Mucosa of rectum (tissue), 2 donors: ENCODE data around the gene RSAD2.
A peak's percentile ranks its signal among the peaks of the same experiment; 100 is the strongest.
"Not testable (repeated sequence)": the region's sequence is repeated elsewhere in the genome, so short reads cannot be mapped to it uniquely, and the experiment has no call there.

Source experiments
- H3K27ac ChIP-seq, 2 donors: one replicate each; pipeline ENCODE4 v1.7.0; 2013; ENCODE audit warnings: inconsistent platforms in 2 of 2, low read depth in 2 of 2, low read length in 2 of 2
- H3K27me3 ChIP-seq, 2 donors: one replicate each; pipeline ENCODE4 v1.7.0; 2013; ENCODE audit warnings: low read length in 2 of 2; ENCODE audit not compliant: control insufficient read depth in 2 of 2, insufficient read depth in 2 of 2
- H3K36me3 ChIP-seq, 2 donors: one replicate each; pipeline ENCODE4 v1.7.0; 2013; ENCODE audit warnings: low read length in 2 of 2; ENCODE audit not compliant: control insufficient read depth in 2 of 2, insufficient read depth in 2 of 2
- H3K4me1 ChIP-seq, 2 donors: one replicate each; pipeline ENCODE4 v1.7.0; 2013; ENCODE audit warnings: low read length in 2 of 2, mild to moderate bottlenecking in 1 of 2; ENCODE audit not compliant: control insufficient read depth in 2 of 2, insufficient read depth in 2 of 2
- H3K4me3 ChIP-seq, 2 donors: one replicate each; pipeline ENCODE4 v1.7.0; 2013; ENCODE audit warnings: low read length in 2 of 2
- H3K9ac ChIP-seq, 2 donors: one replicate each; pipeline ENCODE4 v1.7.0; 2013; ENCODE audit warnings: low read length in 2 of 2, low read depth in 1 of 2, mild to moderate bottlenecking in 1 of 2
- H3K9me3 ChIP-seq, 2 donors: one replicate each; pipeline ENCODE4 v1.7.0; 2013; ENCODE audit warnings: low read length in 2 of 2; ENCODE audit not compliant: control insufficient read depth in 2 of 2
- donor health status: healthy.
- donor health status: Normal muscosa, but diverticular disease.

RSAD2 gene

DNA sequence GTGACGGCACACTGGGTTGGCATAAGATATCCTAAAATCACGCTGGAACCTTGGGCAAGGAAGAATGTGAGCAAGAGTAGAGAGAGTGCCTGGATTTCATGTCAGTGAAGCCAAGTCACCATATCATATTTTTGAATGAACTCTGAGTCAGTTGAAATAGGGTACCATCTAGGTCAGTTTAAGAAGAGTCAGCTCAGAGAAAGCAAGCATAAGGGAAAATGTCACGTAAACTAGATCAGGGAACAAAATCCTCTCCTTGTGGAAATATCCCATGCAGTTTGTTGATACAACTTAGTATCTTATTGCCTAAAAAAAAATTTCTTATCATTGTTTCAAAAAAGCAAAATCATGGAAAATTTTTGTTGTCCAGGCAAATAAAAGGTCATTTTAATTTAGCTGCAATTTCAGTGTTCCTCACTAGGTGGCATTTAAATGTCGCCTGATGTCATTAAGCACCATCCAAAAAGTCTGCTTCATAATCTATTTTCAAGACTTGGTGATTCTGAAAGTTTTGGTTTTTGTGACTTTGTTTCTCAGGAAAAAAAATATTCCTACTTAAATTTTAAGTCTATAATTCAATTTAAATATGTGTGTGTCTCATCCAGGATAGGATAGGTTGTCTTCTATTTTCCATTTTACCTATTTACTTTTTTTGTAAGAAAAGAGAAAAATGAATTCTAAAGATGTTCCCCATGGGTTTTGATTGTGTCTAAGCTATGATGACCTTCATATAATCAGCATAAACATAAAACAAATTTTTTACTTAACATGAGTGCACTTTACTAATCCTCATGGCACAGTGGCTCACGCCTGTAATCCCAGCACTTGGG lies 19.6 kb downstream of the RSAD2 start:
- no peak overlapping the region for H3K4me3 ChIP-seq
- no peaks in the 10 kb centered on the region for H3K36me3 ChIP-seq
- H3K9me3 ChIP-seq, result no peaks in the 10 kb centered on the region
- H3K9ac ChIP-seq, result no peak overlapping the region
- H3K27me3 ChIP-seq, result no peaks in the 10 kb centered on the region
- no peaks in the 10 kb centered on the region for H3K4me1 ChIP-seq
- H3K27ac ChIP-seq, result no peak overlapping the region

- not testable (repeated sequence) for H3K4me3 ChIP-seq, H3K27ac ChIP-seq, H3K27me3 ChIP-seq, H3K4me1 ChIP-seq, H3K9ac ChIP-seq, H3K9me3 ChIP-seq, H3K36me3 ChIP-seq
Measured at GRCh38 chr2:6902581-6902980, 25.0 kb downstream of the RSAD2 start.

GRCh38 chr2:6905668-6906067 lies 28.1 kb downstream of the RSAD2 start:
- H3K4me1 ChIP-seq, result peaks cover 3 to 8% of the 10 kb centered on the region in 2 donors
- H3K36me3 ChIP-seq, result no peaks in the 10 kb centered on the region
- H3K9ac ChIP-seq, result no peak overlapping the region
- H3K27ac ChIP-seq, result no peak overlapping the region
- H3K9me3 ChIP-seq, result no peaks in the 10 kb centered on the region
- H3K4me3 ChIP-seq, result no peak overlapping the region
- no peaks in the 10 kb centered on the region for H3K27me3 ChIP-seq

DNA sequence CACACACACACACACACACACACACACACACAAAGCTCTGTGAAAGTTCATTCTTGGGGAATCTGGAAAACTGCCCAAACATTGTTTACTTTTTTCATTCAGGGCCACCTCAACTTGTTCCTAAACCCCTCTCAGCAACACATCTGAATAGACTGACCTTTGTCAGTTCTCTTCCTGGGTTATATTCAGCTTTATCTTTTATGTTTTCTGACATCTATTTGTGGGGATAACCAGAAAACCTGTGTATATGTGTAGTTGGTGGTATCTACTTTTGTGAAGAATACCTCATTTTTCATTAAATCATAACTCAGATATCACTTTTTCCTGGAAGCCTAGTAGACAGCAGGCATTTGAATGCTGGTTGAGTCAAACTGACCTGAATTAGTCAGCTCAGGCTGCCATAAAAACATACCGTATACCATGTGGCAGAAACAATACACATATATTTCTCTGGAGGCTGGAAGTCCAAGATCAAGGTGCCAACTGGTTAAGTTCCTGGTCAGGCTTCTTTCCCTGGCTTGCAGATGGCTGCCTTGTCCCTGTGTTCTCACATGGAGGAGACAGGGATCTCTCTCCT lies 28.7 kb downstream of the RSAD2 start:
- no peak overlapping the region for H3K27ac ChIP-seq
- no peaks in the 10 kb centered on the region for H3K27me3 ChIP-seq
- no peaks in the 10 kb centered on the region for H3K9me3 ChIP-seq
- H3K4me3 ChIP-seq, result no peak overlapping the region
- peaks cover 3 to 8% of the 10 kb centered on the region in 2 donors for H3K4me1 ChIP-seq
- no peaks in the 10 kb centered on the region for H3K36me3 ChIP-seq
- no peak overlapping the region for H3K9ac ChIP-seq

- Histone ChIP-seq H3K36me3 (no peaks in the 10 kb centered on the region), H3K27me3 (no peaks in the 10 kb centered on the region), H3K27ac (no peak overlapping the region), H3K4me3 (no peak overlapping the region), H3K9me3 (no peaks in the 10 kb centered on the region), H3K9ac (no peak overlapping the region), H3K4me1 (peaks cover 3 to 10% of the 10 kb centered on the region in 2 donors)
Measured at GRCh38 chr2:6908291-6908690, 30.7 kb downstream of the RSAD2 start.

DNA sequence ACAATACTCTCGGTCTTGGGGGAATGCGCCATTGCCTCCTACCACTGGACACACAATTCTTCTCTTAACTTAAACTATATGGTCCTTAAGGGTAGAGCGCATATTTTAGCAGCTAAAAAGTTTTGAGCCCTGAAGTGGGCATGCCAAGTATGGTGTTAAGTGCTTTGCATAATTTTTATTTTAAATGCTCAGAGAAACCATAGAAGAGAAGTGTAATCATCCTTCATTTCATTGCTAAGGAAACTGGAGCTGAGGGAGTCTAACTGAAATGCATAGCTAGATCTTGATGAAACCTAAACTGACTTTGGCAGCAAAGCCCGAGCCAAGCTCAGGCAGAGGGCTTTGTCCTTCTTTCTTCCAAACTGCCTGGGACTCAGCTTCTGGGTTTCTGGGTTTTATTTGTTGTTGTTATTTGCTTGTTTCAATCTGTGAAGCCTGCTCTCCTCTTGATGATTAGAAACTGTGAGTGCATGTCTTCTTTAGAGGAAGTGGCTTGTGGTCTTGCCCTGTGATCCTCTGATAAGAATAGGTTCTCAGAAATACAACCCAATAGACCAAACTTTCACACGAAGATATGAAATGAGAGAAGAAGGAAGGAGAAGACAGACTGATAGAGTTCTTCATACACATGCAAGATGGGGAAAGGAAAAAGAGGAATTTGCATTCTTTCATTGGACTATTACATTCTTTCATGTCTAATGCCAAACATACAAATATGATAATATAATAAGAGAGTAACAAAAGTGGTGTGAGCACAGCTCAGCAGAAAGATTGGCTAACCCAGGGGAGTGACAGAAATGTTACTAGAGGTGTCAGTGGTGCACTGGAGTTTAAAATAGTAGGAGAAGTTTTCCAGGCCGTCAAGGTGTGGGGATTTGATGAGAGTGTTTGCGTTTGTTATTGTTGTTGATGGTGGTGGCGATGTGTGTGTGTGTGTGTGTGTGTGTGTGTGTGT lies 32.1 kb downstream of the RSAD2 start:
- Histone ChIP-seq H3K4me3 (peak overlapping the region in 1 of 2 donors; percentile 41), H3K27me3 (no peaks in the 10 kb centered on the region), H3K4me1 (peaks cover 3 to 17% of the 10 kb centered on the region in 2 donors), H3K36me3 (no peaks in the 10 kb centered on the region), H3K9me3 (no peaks in the 10 kb centered on the region), H3K27ac (peak overlapping the region in 1 of 2 donors; percentile 25), H3K9ac (no peak overlapping the region)

- no peak overlapping the region for H3K27ac ChIP-seq
- H3K4me1 ChIP-seq, result peaks cover 0 to 17% of the 10 kb centered on the region in 2 donors
- no peak overlapping the region for H3K4me3 ChIP-seq
Measured at GRCh38 chr2:6911721-6912120, 34.1 kb downstream of the RSAD2 start.

DNA sequence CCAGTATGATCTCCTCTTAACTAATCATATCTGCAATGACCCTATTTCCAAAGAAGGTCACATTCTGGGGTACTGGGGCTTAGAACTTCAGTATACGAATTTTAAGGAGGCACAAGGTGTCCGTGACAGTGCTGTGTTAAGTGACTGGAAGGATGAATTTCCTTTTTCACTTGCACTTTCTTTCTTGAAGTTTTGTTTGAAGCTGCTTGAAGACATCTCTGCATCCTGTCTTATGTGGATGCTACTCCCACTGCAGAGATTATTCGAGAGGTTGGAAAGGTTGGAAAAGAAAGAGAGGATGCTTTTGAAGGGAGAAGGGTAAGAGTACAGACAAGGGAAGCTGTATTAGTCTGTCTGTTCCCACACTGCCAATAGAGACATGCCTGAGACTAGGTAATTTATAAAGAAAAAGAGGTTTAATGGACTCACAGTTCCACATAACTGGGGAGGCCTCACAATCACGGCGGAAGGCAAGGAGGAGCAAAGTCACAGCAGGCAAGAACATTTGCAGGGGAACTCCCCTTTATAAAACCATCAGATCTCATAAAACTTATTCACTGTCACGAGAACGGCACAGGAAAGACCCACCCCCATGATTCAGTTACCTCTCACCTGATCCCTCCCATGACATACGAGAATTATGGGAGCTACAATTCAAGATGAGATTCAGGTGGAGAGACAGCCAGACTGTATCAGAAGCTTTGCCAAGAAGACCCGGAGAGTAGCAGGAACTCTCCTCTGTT lies 36.0 kb downstream of the RSAD2 start:
- H3K9me3 ChIP-seq, result no peaks in the 10 kb centered on the region
- no peaks in the 10 kb centered on the region for H3K27me3 ChIP-seq
- H3K36me3 ChIP-seq, result no peaks in the 10 kb centered on the region
- peaks cover 4 to 23% of the 10 kb centered on the region in 2 donors for H3K4me1 ChIP-seq
- no peak overlapping the region for H3K4me3 ChIP-seq
- H3K9ac ChIP-seq, result no peak overlapping the region
- H3K27ac ChIP-seq, result peak overlapping the region; percentile 7 to 69

More at GRCh38 chr2:6911721-6912120, 34.1 kb downstream of the RSAD2 start:
- Histone ChIP-seq H3K9me3 (no peaks in the 10 kb centered on the region), H3K27me3 (no peaks in the 10 kb centered on the region), H3K36me3 (no peaks in the 10 kb centered on the region), H3K9ac (no peak overlapping the region)

DNA sequence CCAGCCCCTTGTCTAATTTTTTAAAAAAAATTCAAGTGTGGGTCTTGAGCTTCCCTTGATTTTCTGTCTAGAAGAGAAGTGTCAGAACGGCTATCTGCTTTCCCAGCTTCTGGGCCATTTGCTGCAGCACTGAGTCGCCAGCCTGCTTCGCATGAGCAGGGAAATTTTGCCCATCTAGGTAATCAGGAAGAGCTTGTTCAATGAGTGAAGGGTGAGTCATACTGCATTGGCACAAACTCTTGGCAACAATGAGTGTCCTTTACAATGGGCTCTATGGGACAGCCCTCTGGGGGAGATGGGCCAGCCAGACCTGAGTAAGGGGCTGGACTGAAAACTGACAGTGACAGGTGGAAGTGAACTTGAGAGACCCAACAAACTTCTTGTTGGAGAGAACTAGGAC lies 37.3 kb downstream of the RSAD2 start:
- H3K9me3 ChIP-seq, result no peaks in the 10 kb centered on the region
- no peak overlapping the region for H3K9ac ChIP-seq
- no peak overlapping the region for H3K4me3 ChIP-seq
- H3K36me3 ChIP-seq, result no peaks in the 10 kb centered on the region
- no peak overlapping the region for H3K27ac ChIP-seq
- no peaks in the 10 kb centered on the region for H3K27me3 ChIP-seq
- peaks cover 4 to 18% of the 10 kb centered on the region in 2 donors for H3K4me1 ChIP-seq
